Motor neuron (in vitro differentiated cells): ENCODE data around the gene CFAP57. TPM values are rescaled to one million over a fixed set of nuclear protein-coding genes. Genes with fewer than 3 reads are reported as not detected.

Experiments used
- ATAC-seq, 8 experiments: fragments of 200-7000 bp; cut with Tn5 transposase; replicated peaks in 6 of 8; 2 replicates each; pipeline ENCODE4 v1.8.0; 2021; ENCODE audit warnings: mild to moderate bottlenecking in 8 of 8, moderate library complexity in 8 of 8
- H3K27ac ChIP-seq, 2 donors: fragments of 250-450 bp; sonication (Bioruptor Pico); 2 replicates each; pipeline ENCODE4 v1.9.0; 2021; ENCODE audit warnings: antibody characterized with exemption in 2 of 2, mild to moderate bottlenecking in 2 of 2, moderate library complexity in 1 of 2
- H3K4me1 ChIP-seq, 2 donors: fragments of 250-450 bp; sonication (Bioruptor Pico); replicated peaks in 1 of 2; 2 replicates each; pipeline ENCODE4 v1.6.1; 2021; ENCODE audit warnings: antibody characterized with exemption in 2 of 2, mild to moderate bottlenecking in 2 of 2, moderate library complexity in 1 of 2
- H3K4me3 ChIP-seq, 5 donors: fragments of 250-450 bp; sonication (Bioruptor Pico); 2 replicates each; pipeline ENCODE4 v1.9.0; 2021; ENCODE audit warnings: antibody characterized with exemption in 5 of 5, mild to moderate bottlenecking in 5 of 5, moderate library complexity in 4 of 5
- WGBS, 10 experiments: fragments of 450-650 bp; shearing (Covaris generic); methylation state at CpG; one replicate each; pipeline ENCODE4 v1.0.0; 2022; 5-methylcytosine and 5-hydroxymethylcytosine counted together
- in situ Hi-C, 9 experiments: fragments of 400-800 bp; cut with MboI; loops; one replicate each; pipeline ENCODE4 v1.15.0; 2021; ENCODE audit warnings: low sequenced_read_pairs in 9 of 9, low pct_unique_long_range_greater_than_20kb in 2 of 9; ENCODE audit not compliant: unreplicated experiment in 9 of 9
- total RNA-seq, 8 experiments: library from RNA; unstranded; fragments of 300-600 nt; gene quantifications; 2 replicates each; pipeline versions ENCODE4 v1.2.3 to v1.2.4, GENCODE V29; 2022

The CFAP57 gene
- total RNA-seq, 8 experiments from 2014 or later: 0.40 to 7.3 (median 0.82) TPM

- in situ Hi-C loops: no loop called here
- 0 to 53% (median 40%) methylated on average over 1 to 11 of the region's 29 CpGs; no CpG with 5 or more reads in 3 of the 10 experiments for WGBS, 10 experiments
- Histone ChIP-seq H3K4me3 (no peak overlapping the region), H3K4me1 (peaks cover 0 to 13% of the 10 kb centered on the region in 2 donors), H3K27ac (peak overlapping the region in 1 of 2 donors; percentile 2)
- ATAC-seq: peak; percentile 17 to 71 (median 58)
Measured at GRCh38 chr1:43270421-43271095, 98.4 kb downstream of the CFAP57 start.

GRCh38 chr1:43271186-43272118 is 99.3 kb downstream of the CFAP57 start:
- WGBS, 10 experiments: 56 to 85% (median 69%) methylated on average over 2 to 10 of the region's 12 CpGs; no CpG with 5 or more reads in 3 of the 10 experiments
- peak in 5 of 8 experiments; percentile 22 to 75 (median 68) for ATAC-seq
- peak overlapping the region in 1 of 2 donors; percentile 2 for H3K27ac ChIP-seq
- peaks cover 0 to 13% of the 10 kb centered on the region in 2 donors for H3K4me1 ChIP-seq
- in situ Hi-C loops: no loop called here
- H3K4me3 ChIP-seq: no peak overlapping the region

- no peak overlapping the region for H3K4me3 ChIP-seq
- in situ Hi-C loops: no loop called here
- H3K27ac ChIP-seq: no peak overlapping the region
- no peak for ATAC-seq
- H3K4me1 ChIP-seq: peaks cover 0 to 13% of the 10 kb centered on the region in 2 donors
- 69 to 80% (median 80%) methylated on average over 1 to 4 of the region's 9 CpGs; no CpG with 5 or more reads in 6 of the 10 experiments for WGBS, 10 experiments
Measured at GRCh38 chr1:43272161-43272560, 100.0 kb downstream of the CFAP57 start.

GRCh38 chr1:43272576-43273571 is 100.7 kb downstream of the CFAP57 start:
- in situ Hi-C loops: no loop called here
- no peak for ATAC-seq
- 92 to 100% (median 94%) methylated on average over 1 to 35 of the region's 46 CpGs; no CpG with 5 or more reads in 3 of the 10 experiments for WGBS, 10 experiments
- H3K27ac ChIP-seq: no peak overlapping the region
- H3K4me1 ChIP-seq: peaks cover 0 to 13% of the 10 kb centered on the region in 2 donors
- no peak overlapping the region for H3K4me3 ChIP-seq

GRCh38 chr1:43273708-43274107 is 101.6 kb downstream of the CFAP57 start:
- peaks cover 0 to 13% of the 10 kb centered on the region in 2 donors for H3K4me1 ChIP-seq
- in situ Hi-C loops: no loop called here

GRCh38 chr1:43274125-43274803 is 102.1 kb downstream of the CFAP57 start:
- Histone ChIP-seq H3K27ac (no peak overlapping the region), H3K4me1 (peaks cover 0 to 13% of the 10 kb centered on the region in 2 donors), H3K4me3 (no peak overlapping the region)
- ATAC-seq: peak; percentile 16 to 89 (median 42)
- in situ Hi-C loops: no loop called here
- WGBS, 10 experiments: 20 to 80% (median 54%) methylated on average over 1 to 9 of the region's 11 CpGs; no CpG with 5 or more reads in 2 of the 10 experiments

More at GRCh38 chr1:43273708-43274107, 101.6 kb downstream of the CFAP57 start:
- no peak overlapping the region for H3K27ac ChIP-seq
- no peak for ATAC-seq
- no peak overlapping the region for H3K4me3 ChIP-seq
- WGBS, 10 experiments: 71 to 94% (median 90%) methylated on average over 2 to 4 of the region's 7 CpGs; no CpG with 5 or more reads in 7 of the 10 experiments

GRCh38 chr1:43274804-43275180 is 102.7 kb downstream of the CFAP57 start:
- peaks cover 0 to 13% of the 10 kb centered on the region in 2 donors for H3K4me1 ChIP-seq
- no peak overlapping the region for H3K4me3 ChIP-seq
- in situ Hi-C loops: no loop called here
- no peak overlapping the region for H3K27ac ChIP-seq
- ATAC-seq: no peak
- WGBS, 10 experiments: 70 to 100% (median 81%) methylated on average over 1 to 5 of the region's 8 CpGs; no CpG with 5 or more reads in 2 of the 10 experiments

- in situ Hi-C loops: no loop called here
- no peak for ATAC-seq
- 45 to 92% (median 79%) methylated on average over 1 to 6 of the region's 12 CpGs; no CpG with 5 or more reads in 1 of the 10 experiments for whole genome bisulfite sequencing, 10 experiments
- Histone ChIP-seq H3K4me3 (no peak overlapping the region), H3K4me1 (peaks cover 0 to 7% of the 10 kb centered on the region in 2 donors), H3K27ac (no peak overlapping the region)
Measured at GRCh38 chr1:43275826-43276620, 103.9 kb downstream of the CFAP57 start.

GRCh38 chr1:43276673-43277072 is 104.5 kb downstream of the CFAP57 start:
- WGBS, 10 experiments: 6 to 83% (median 61%) methylated on average over 1 to 6 of the region's 7 CpGs; no CpG with 5 or more reads in 3 of the 10 experiments
- no peak for ATAC-seq
- Histone ChIP-seq H3K4me1 (peaks cover 0 to under 1% of the 10 kb centered on the region in 2 donors), H3K4me3 (no peak overlapping the region), H3K27ac (no peak overlapping the region)
- in situ Hi-C loops: no loop called here

GRCh38 chr1:43277116-43277876 is 105.2 kb downstream of the CFAP57 start:
- in situ Hi-C loops: no loop called here
- WGBS, 10 experiments: 34 to 100% (median 90%) methylated on average over 1 to 6 of the region's 7 CpGs; no CpG with 5 or more reads in 3 of the 10 experiments
- no peak overlapping the region for H3K27ac ChIP-seq
- no peak overlapping the region for H3K4me3 ChIP-seq
- no peak for ATAC-seq
- H3K4me1 ChIP-seq: no peaks in the 10 kb centered on the region

GRCh38 chr1:43279161-43279560 is 107.0 kb downstream of the CFAP57 start:
- no peak overlapping the region for H3K27ac ChIP-seq
- H3K4me3 ChIP-seq: no peak overlapping the region
- H3K4me1 ChIP-seq: no peaks in the 10 kb centered on the region
- in situ Hi-C loops: no loop called here
- 60 to 100% (median 86%) methylated on average over 1 to 5 of the region's 5 CpGs; no CpG with 5 or more reads in 4 of the 10 experiments for WGBS, 10 experiments
- ATAC-seq: no peak
